HG03457 (cell line): ENCODE data around the gene INPP5A.
"Not testable (repeated sequence)": the region's sequence is repeated elsewhere in the genome, so short reads cannot be mapped to it uniquely, and the experiment has no call there.

Experiments used
- ATAC-seq: cut with Tn5 transposase; IDR thresholded peaks from one replicate; pipeline ENCODE4 v1.9.1; 2021; ENCODE audit warnings: moderate number of reproducible peaks; ENCODE audit not compliant: unreplicated experiment

The INPP5A gene

DNA sequence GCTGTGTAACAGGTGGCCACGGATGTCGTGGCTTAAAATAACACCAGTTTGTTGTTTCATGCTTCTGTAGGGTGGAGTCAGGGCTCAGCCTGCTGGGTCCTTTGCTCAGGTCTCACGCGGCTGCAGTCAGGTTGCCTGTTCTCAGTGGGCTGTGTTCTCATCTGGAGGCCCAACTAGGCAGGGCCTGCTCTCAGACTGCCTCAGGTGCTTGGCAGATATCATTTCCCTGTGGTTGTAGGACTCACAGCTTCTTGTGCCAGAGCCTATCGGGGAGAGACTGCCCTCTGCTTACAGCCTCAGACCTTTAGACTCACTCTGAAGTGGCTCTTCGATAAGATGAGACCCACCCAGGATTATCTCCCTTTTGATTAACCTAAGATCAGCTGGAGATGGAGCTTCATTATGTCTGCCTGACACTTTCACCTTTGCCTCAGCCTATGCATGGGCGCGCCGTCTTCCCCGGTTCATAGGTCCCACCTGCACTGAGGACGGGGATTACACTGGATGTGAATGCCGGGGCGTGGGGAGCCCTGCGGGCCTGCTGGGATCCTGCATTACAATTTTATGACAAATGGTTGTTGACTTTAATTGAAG is 55.3 kb downstream of the INPP5A start:
- no peak for ATAC-seq

DNA sequence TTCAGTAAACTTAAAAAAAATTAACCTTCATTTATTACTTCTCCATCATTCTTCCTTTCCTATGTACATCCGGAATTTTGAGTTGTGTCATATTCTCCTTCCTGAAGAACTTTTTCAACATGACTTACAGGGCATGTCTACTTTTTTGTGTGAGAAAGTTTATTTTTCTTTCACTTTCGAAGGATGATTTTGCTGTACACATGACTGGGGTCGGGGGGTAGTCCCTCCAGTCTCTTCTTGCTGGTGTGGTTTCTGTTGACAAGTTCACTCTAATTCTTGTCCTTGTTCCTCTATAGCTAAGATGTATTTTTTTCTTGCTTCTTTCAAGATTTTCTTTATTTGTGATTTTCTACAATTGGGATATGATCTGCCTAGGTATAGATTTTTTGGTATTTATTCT is 55.8 kb downstream of the INPP5A start:
- peak; percentile 51 for ATAC-seq

DNA sequence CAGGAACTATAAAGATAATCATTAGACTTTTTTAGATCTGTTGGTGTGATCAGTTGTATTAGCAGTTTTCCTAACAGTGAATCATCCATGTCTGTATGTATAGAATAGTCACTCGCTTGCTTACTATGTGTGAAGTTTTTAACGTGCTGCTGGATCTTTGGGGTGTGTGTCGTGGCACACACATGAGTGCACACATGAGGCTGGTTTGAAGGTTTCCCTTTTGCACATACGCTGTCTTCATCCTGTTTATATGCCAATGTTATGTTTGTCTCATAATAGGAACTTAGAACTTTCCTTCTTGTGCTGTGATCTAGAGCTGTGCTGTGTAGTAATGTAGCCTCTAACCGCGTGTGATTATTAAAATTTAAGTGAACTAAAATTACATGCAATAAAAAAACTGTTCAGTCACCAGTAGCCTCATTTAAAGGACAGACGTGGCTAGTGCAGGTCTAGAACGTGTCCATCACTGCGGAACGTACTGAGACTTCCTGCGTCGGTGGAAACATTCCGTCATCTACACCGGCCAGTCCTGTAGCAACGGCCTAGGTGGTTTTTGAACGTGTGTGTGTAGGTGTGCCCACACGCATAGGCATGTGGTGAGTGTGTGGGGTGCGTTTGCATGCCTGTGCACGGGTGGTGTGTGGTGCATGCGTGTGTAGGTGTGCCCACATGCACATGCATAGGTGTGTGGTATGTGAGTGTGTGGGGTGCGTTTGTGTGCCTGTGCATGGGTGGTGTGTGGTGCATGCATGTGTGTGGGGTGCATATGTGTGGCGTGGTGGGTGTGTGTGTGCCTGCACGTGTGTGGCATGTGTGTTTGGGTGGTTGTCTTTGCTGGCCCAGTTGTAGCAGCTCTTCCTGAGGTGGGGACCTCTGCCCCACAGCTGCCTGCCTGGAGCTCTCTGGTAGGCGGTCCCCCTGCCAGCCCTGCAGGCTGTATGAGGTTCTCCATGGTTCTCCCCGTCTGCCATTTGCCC is 56.6 kb downstream of the INPP5A start:
- peak; percentile 68 for ATAC-seq

DNA sequence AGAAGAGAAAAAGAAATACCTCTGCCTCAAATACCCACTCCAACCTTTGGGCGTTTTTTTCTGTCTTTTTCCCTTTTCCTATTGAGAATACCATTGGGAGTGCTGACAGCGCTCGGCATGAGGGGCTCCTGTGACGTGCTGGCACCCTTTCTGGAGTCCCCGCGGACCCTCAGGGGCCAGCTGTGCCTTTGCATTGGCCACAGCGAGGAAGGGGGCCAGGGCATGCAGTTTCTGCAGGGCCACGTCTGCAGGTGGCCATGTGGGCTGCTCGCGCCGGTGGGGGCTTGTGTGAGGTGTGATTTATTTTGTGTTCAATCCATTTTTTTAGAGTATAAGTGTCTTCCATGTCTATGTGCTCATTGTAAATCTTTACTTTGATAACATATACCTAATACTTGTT is 57.4 kb downstream of the INPP5A start:
- no peak for ATAC-seq

DNA sequence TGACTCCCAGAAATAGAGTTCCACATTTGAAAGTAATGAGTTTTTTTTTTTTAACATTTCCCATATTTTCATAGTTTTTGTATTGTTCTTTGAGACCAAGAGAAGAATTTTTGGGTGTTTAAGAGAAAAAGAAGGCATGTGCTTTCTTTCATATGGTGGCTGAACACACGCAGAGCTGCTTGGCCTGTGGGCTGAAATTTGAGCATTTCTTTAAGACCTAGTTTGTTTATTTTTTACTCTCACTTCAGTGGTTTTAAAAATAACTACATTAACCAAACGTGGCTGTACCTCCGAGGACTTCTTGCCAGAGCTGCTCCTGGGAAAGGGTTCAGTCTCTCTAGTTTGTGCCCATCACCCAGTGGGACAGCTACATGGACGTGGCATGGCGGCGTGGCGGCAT is 58.3 kb downstream of the INPP5A start:
- no peak for ATAC-seq

DNA sequence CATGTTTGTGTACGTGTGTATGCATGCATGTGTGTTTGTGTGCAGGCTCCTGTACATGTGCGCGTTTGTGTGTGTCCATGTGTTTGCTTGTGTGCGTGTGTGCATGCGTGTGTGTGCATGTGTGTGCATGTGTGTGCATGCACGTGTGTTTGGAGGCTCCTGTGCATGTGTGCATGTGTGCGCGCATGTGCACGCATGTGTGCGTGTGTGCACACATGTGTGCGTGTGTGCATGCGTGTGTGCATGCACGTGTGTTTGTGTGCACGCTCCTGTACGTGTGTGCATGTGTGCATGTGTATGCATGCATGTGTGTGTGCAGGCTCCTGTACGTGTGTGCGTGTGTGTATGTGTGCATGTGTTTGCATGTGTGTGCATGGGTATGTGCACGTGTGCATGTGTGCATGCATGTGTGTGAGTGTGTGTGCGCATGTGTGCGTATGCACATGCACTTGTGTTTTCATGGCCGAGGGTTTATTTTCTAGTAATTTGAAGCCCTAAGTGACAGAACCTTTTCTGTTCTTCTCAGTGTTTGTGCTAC is 59.2 kb downstream of the INPP5A start:
- ATAC-seq, result no peak

DNA sequence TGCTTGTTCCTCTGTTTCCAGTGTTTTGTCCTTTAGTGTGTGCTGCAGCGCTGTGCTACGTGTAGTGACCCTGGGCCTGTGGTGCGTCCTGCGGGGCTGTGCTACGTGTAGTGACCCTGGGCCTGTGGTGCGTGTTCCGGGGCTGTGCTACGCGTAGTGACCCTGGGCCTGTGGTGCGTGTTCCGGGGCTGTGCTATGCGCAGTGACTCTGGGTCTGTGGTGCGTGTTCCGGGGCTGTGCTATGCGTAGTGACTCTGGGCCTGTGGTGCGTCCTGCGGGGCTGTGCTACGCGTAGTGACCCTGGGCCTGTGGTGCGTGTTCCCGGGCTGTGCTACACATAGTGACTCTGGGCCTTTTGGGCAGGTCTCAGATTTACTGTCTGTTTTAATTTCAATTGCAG is 60.1 kb downstream of the INPP5A start:
- no peak for ATAC-seq

DNA sequence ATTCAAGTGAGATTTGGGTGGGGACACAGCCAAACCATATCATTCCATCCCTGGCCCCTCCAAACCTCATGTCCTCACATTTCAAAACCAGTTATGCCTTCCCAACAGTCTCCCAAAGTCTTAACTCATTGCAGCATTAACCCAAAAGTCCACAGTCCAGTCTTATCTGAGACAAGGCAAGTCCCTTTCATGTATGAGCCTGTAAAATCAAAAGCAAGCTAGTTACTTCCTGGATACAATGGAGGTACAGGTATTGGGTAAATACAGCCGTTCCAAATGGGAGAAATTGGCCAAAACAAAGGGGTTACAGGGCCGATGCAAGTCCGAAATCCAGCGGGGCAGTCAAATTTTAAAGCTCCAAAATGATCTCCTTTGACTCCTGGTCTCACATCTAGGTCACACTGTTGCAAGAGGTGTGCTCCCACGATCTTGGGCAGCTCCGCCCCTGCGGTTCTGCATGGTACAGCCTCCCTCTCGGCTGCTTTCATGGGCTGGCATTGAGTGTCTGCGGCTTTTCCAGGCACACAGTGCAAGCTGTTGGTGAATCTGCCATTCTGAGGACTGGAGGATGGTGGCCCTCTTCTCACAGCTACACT is 61.5 kb downstream of the INPP5A start:
- not testable (repeated sequence) for ATAC-seq

DNA sequence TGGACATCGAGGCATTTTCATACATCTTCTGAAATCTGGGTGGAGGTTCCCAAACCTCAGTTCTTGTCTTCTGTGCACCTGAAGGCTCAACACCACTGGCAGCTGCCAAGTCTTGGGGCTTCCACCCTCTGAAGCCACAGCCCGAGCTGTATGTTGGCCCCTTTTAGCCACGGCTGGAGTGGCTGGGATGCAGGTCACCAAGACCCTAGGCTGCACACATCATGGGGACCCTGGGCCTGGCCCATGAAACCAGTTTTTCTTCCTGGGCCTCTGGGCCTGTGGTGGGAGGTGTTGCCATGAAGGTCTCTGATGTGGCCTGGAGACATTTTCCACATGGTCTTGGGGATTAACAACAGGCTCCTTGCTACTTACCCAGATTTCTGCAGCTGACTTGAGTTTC is 62.1 kb downstream of the INPP5A start:
- no peak for ATAC-seq

DNA sequence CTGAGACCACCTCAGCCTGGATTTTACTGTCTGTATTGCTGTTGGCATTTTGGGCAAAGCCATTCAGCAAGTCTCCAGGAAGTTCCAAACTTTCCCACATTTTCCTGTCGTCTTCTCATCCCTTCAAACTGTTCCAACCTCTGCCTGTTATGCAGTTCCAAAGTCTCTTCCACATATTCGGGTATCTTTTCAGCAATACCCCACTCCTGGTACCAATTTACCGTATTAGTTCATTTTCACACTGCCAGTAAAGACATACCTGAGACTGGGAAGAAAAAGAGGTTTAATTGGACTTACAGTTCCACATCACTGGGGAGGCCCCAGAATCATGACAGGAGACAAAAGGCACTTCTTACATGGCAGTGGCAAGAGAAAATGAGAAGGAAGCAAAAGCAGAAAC is 62.8 kb downstream of the INPP5A start:
- no peak for ATAC-seq

DNA sequence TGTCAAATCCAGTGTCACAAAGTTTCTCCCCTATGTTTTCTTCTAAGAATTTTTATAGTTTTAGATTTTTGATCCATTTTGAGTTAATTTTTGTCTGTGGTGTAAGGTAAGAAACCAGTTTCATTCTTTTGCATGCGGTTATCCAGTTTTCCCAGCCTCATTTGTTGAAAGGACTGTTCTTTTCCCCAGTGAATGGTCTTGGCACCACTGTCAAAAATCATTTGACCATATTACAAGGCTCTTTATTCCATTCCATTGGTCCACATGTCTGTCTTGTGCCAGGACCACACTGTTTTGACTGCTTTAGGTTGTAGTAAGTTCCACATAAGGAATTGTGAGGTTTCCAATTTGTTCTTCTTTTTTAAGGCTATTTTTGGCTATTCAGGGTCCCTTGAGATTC is 64.0 kb downstream of the INPP5A start:
- no peak for ATAC-seq

DNA sequence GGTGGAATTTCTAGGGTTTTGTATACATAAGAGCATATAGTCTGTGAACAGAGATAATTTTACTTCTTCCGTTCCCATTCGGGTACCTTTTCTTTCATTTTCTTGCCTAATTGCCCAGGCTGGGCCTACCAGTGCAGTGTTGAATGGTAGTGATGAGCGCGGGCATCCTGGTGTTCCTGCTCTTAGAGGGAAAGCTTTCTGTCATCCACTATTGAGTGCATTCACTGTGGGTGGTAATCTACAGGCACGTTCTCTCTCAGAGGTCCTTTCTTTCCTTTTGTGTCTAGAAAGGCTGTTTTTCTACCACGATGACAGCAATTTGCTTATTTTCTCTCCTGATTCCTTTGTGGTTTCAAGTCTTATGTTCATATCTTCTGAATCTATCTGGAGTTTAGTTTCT is 65.0 kb downstream of the INPP5A start:
- no peak for ATAC-seq

DNA sequence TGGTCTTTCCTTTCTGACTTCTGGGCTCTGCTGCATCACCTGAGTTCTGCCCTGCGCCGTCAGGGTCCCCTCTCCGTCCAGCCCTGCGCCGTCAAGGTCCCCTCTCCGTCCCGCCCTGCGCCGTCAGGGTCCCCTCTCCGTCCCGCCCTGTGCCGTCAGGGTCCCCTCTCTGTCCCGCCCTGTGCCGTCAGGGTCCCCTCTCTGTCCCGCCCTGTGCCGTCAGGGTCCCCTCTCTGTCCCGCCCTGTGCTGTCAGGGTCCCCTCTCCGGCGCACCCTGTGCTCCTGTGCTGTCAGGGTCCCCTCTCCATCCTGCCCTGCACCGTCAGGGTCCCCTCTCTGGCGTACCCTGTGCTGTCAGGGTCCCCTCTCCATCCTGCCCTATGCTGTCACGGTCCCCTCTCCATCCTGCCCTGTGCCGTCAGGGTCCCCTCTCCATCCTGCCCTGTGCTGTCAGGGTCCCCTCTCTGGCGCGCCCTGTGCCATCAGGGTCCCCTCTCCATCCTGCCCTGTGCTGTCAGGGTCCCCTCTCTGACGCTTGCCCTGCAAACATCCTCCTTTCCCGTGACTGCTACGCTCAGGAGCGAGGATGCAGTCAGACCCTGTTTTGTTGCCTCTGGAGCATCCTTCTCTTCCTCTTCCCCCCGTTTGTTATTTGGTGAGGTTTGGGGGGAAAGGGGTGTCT is 66.4 kb downstream of the INPP5A start:
- ATAC-seq, result no peak

DNA sequence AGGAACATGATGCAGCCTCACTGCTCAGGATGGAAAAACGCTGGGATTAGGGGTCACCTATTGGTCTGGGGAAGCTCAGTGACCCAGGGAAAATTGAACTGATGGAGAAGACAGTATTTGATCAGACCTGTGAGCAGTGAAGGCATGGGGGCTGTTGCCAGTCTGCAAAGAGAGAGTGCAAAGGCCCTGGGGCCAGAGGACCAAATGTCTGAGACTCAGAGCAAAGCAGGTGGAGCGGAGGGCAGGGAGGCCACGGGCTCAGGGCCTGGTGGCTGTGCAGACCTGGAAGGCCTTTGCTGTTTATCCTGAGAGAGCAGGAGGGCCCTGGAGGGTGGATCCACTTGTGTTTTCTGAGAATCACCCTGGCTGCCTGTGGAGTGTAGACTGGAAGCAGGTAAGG is 67.1 kb downstream of the INPP5A start:
- no peak for ATAC-seq

DNA sequence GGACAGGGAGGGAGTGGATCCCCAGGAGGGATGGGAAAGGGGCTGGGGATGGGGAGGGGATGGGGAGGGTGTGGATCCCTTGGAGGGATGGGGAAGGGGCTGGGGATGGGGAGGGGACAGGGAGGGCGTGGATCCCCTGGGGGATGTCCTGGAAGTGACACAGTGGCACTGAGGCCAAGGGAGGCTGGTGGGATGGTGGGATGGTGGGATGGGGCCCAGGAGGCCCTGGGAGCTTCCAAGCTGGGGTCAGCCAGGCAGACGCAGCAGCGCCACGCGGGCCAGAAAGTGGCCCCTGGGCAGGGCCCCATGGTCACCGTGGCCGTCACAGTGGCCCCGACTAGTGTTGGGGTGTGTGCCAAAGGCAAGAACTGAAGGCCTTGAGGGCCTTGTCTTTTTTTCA is 67.8 kb downstream of the INPP5A start:
- no peak for ATAC-seq

DNA sequence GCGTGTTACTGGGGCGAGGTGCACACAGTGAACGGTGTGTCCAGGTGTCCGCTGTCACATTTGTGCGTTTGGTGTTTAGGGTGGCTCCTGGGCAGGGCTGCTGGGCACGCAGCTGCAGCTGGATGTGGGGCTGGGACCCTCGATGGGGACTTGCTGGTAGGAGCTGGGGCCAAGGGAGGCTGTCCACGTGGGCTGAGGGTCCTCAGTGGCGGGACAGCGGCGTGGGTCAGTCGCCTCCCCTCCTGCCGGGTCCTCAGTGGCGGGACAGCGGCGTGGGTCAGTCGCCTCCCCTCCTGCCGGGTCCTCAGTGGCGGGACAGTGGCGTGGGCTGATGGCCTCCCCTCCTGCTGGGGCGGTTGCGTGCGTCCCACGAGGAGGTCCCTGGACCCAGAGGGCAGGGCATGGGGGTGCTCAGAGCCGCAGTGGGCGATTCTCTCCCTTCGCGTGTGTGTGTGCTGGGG is 68.5 kb downstream of the INPP5A start:
- no peak for ATAC-seq

DNA sequence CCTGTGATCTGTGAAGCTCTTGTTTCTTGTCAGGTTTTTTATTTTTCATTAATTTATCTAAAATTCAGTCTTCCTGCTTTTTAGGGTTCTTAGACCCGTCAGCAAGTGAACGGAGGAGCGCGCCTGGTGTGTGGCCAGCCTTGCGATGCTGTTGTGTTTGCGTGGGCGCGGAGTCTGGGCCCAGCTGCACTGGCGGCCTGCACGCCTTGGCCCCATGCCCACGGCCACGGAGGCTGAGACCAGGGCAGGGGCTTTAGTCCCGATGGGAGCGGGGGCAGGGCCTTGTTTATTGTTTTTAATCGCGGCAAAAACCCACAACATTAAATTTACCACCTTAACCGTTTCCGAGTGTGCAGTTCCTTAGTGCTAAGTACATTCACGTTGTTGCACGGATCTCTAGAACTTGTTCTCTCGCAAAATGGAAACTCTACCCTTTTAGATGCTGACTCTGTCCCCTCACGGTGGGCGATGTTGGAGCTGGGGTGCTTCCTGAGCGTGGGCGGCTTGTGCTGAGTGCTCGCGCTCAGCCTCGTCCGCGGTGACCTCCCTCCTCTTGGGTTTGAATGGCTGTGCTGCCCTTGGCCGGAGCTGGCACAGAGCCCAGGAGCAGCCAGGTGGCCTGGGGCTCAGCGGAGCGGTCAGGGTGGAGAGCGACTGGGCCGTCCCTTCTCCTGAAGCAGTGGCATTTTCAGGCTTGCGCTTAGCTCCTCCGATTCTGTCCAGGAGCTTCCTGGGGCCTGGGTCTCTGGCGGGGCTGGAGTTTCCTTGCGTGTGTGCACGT is 69.1 kb downstream of the INPP5A start:
- ATAC-seq, result no peak

DNA sequence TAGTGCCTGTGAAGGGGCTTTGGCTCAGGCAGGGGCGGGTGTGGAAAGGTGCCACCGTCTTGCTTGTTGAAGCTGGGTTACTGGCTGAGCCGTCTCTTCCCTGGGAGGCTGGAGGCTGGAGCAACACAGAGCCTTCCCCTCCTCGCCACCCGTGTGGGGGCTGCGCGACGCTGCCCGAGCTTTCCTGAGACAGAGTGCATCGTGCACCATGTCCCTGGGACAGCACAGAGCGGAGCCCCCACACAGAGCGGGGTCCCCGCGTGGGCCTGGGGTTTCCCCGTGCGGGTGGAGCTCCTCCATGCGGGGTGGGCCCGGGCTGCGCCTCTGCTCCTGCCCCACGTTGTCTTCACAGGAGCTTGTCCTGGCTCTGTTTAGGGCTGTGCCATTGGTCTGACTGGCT is 69.9 kb downstream of the INPP5A start:
- no peak for ATAC-seq

DNA sequence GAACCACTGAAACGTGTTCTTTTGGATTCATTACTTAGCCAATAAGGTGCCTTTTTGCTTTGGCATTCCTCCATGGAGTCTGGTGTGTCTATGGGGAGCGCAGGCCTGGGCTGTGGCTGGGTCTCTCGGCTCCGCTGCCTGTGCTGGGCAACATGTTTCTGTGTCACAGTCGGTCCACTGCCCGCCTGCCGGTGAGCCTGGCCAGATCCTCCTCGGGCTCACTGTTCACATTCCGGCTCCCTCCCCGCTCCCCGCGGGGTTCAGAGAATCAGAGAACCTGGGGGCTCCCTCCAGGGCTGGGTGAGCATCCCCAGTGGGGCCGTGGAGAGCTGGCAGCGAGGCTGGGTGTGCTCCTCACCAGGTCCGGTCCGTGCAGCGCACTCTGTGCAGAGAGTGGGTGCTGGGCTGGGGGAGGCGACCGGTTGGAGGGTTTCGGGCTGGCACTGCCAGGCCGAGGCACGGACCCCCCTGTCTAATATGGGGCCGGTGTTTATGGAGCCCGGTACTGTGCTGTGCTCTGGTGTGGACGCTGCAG is 70.4 kb downstream of the INPP5A start:
- no peak for ATAC-seq
